Stimulated activated CD8-positive, alpha-beta memory T cell treated with anti-CD3 and anti-CD28 coated beads, Interleukin-7, amount 100 ng/mL, for 48 hours (primary cell): ENCODE measurements around the gene XKR3.
"Not testable (repeated sequence)": the region's sequence is repeated elsewhere in the genome, so short reads cannot be mapped to it uniquely, and the experiment has no call there.

Source experiments
- DNase-seq, 2 donors: peaks; one replicate each; pipeline ENCODE4 v3.0.0-alpha.2; 2020; ENCODE audit warnings: low read depth in 1 of 2; ENCODE audit errors: extremely low read depth in 1 of 2

XKR3 gene

DNA sequence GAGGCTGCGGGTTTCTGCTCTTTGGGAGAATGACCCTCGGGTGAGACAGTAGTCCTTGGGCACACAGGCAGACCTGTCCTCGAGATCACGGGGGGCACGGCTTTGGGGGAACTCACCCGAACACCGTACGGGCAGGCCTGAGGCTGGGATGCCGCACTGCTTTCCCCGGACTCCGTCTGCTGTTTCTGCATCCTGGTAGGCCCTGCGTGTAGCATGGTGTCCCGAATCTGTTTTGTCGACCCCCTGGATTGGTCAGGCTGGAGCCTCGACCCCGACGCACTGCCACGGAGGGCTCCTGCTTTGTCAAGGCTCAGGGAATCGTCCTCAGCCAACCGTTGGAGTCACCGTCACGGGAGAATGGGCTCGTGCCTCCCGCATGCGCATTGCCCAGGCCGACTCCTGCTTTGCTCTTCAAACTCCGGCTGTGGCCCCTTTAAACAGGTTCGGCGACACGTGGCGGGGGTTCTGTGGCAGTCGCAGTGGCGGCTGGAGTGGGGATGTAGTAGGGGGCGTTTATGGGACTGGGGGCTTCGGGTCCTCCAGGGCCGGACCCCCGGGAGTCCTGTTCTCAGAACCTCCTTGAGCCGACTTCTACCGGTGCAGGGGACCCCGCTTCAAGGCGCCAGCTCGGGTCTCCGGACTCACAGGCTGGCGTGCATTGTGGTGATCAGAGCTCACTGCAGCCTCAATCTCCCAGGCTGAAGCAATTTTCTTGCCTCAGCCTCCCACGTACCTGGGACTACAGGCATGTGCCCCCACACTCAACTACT, 76.9 kb downstream of the XKR3 start:
- not testable (repeated sequence) for DNase-seq

GRCh38 chr22:16747266-16748159, 77.7 kb downstream of the XKR3 start:
- not testable (repeated sequence) for DNase-seq

DNA sequence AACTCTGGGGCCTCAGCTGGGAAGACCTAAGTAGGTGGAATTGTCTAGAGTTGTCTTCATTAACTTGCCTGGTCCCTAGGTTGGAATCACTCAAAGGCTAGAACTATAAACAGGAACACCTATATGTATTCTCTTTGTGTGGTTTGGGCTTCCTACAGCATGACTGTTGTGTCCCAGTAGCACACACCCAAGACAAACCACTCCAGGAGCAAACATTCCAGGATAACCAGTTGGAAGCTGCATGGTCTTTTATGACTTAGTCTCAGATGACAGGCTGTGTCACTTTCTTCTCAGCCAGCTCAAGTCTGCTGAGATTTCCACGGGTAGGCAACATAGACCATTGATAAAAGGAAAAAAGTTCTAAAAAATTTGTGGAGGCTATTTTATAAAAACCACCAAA, 90.9 kb downstream of the XKR3 start:
- not testable (repeated sequence) for DNase-seq
